Lower leg skin (tissue), 4 donors: ENCODE data around the gene TUBB2B. TPM values are rescaled to one million over a fixed set of nuclear protein-coding genes. Genes with fewer than 3 reads are reported as not detected.

Experiments used
- DNase-seq, 2 donors: peaks; one replicate each; pipeline ENCODE4 v3.0.0-alpha.2; 2019; ENCODE audit warnings: low spot score in 2 of 2
- H3K4me3 ChIP-seq: fragments of 200-600 bp; sonication (generic); 2 replicates; pipeline ENCODE4 v1.5.1; 2017; ENCODE audit warnings: mild to moderate bottlenecking, low read depth; ENCODE audit not compliant: poor library complexity, severe bottlenecking
- CTCF ChIP-seq, 3 donors: fragments of 450-650 bp; IDR thresholded peaks; one replicate each; pipeline ENCODE4 v1.5.1; 2016; ENCODE audit warnings: antibody characterized with exemption in 3 of 3, mild to moderate bottlenecking in 3 of 3, moderate library complexity in 2 of 3
- POLR2A ChIP-seq, 2 donors: fragments of 450-650 bp; IDR thresholded peaks; one replicate each; pipeline ENCODE4 v1.6.1; 2016 to 2017; ENCODE audit warnings: antibody characterized with exemption in 2 of 2, mild to moderate bottlenecking in 1 of 2, moderate library complexity in 1 of 2
- WGBS, 2 donors: methylation state at CpG; one replicate each; pipeline ENCODE4 v1.1.5; 2018; 5-methylcytosine and 5-hydroxymethylcytosine counted together
- intact Hi-C: fragments of 100-400 bp; cut with DNase I; formaldehyde crosslinking; loops from one replicate; pipeline ENCODE4 v1.15.0; 2023; ENCODE audit warnings: low total_unique reads
- total RNA-seq, 4 donors: library from RNA; depleted of rRNA; stranded (reverse); fragments of >200 nt; gene quantifications; one replicate each; pipeline ENCODE4 v1.1.0, GENCODE V29; 2016

TUBB2B gene
- total RNA-seq, 4 donors from 2014 or later = 1.0 to 14.6 (median 7.5) TPM

GRCh38 chr6:3176562-3177355, 50.7 kb downstream of the TUBB2B start:
- peak; percentile 53 to 84 for DNase-seq
- no peak overlapping the region for H3K4me3 ChIP-seq
- no peak for TF ChIP-seq POLR2A (IDR thresholded peaks at IDR 0.05)
- intact Hi-C loops = no loop called here
- WGBS, 2 donors = 80% methylated on average over 20 to 21 of the region's 22 CpGs

- WGBS, 2 donors = 78 to 81% methylated on average over 11 of the region's 11 CpGs
- intact Hi-C loops = no loop called here
- DNase-seq = no peak
Measured at GRCh38 chr6:3175715-3176402, 51.6 kb downstream of the TUBB2B start.

More at GRCh38 chr6:3175715-3176402, 51.6 kb downstream of the TUBB2B start:
- no peak overlapping the region for H3K4me3 ChIP-seq
- TF ChIP-seq POLR2A (IDR thresholded peaks at IDR 0.05) (no peak), CTCF (IDR thresholded peaks at IDR 0.05) (no peak)

Other genes with a start within 250 kb of the TUBB2B start
- gene NQO2, start 227.8 kb downstream of the TUBB2B start, total RNA-seq = 10 to 100 TPM; 24.4 to 40.5 (median 36.7) TPM
- 10 to 100 TPM; 28.2 to 37.2 (median 29.5) TPM for gene RIPK1, start 159.2 kb downstream of the TUBB2B start, total RNA-seq
- gene BPHL, start 108.9 kb downstream of the TUBB2B start, total RNA-seq = 10 to 100 TPM; 14.9 to 30.4 (median 23.3) TPM
- 100 to 1,000 TPM; 104 to 219 (median 142) TPM for gene TUBB2A, start 70.1 kb downstream of the TUBB2B start, total RNA-seq
- gene PSMG4, start 31.3 kb upstream of the TUBB2B start, total RNA-seq = 10 to 100 TPM; 16.2 to 22.1 (median 19.1) TPM
- gene SLC22A23, start 229.4 kb upstream of the TUBB2B start, total RNA-seq = 10 to 100 TPM; 29.2 to 50.7 (median 43.2) TPM